AG04450 (cell line): ENCODE measurements around the gene MAGEA3. TPM values are rescaled to one million over a fixed set of nuclear protein-coding genes. Genes with fewer than 3 reads are reported as not detected.
"Not testable (repeated sequence)": the region's sequence is repeated elsewhere in the genome, so short reads cannot be mapped to it uniquely, and the experiment has no call there.

Experiments
- CTCF ChIA-PET: fragments of 300-600, 350-600 bp; formaldehyde crosslinking; extraction: SDS; loops from one replicate; lab custom pipeline; 2022; ENCODE audit warnings: antibody characterized with exemption, inconsistent platforms; lab: Charles Lee
- POLR2A ChIA-PET: fragments of 350-600 bp; formaldehyde crosslinking; extraction: SDS; loops from one replicate; lab custom pipeline; 2021; ENCODE audit warnings: antibody characterized with exemption, inconsistent platforms; lab: Yijun Ruan, JAX
- DNase-seq: peaks from one replicate; pipeline ENCODE4 v3.0.0-alpha.2; 2011; ENCODE audit warnings: low read depth, low spot score
- H3K27ac ChIP-seq: one replicate; pipeline ENCODE4 v1.5.1; 2012; ENCODE audit warnings: low read depth, low read length, control low read depth
- H3K27me3 ChIP-seq: one replicate; pipeline ENCODE4 v1.6.0; 2012; ENCODE audit warnings: low read length; ENCODE audit not compliant: control insufficient read depth, insufficient read depth
- H3K4me3 ChIP-seq: 2 replicates; pipeline ENCODE4 v1.5.1; 2011; ENCODE audit warnings: mild to moderate bottlenecking, low read depth, low read length, control low read depth
- H3K9me3 ChIP-seq: 2 replicates; pipeline ENCODE4 v1.5.1; 2012; ENCODE audit warnings: low read length; ENCODE audit not compliant: control insufficient read depth, insufficient read depth
- polyA plus RNA-seq: library from polyadenylated mRNA; depleted of rRNA; stranded (reverse); fragments of >200 nt; gene quantifications from 2 replicates; pipeline ENCODE4 v1.2.3, GENCODE V29; 2011
- TF ChIP-seq, protein P1 (sequence below): IDR thresholded peaks from 2 replicates; pipeline ENCODE4 v1.5.1; 2011; ENCODE audit warnings: low read depth, low read length, control low read depth, inconsistent platforms

Gene MAGEA3
- polyA plus RNA-seq, 1 experiment = not detected

- Histone ChIP-seq H3K27ac (no peak overlapping the region), H3K4me3 (no peak overlapping the region), H3K27me3 (no peaks in the 10 kb centered on the region), H3K9me3 (no peaks in the 10 kb centered on the region)
- ChIA-PET POLR2A (no interaction called here), CTCF (no interaction called here)
- TF ChIP-seq, protein P1, sequence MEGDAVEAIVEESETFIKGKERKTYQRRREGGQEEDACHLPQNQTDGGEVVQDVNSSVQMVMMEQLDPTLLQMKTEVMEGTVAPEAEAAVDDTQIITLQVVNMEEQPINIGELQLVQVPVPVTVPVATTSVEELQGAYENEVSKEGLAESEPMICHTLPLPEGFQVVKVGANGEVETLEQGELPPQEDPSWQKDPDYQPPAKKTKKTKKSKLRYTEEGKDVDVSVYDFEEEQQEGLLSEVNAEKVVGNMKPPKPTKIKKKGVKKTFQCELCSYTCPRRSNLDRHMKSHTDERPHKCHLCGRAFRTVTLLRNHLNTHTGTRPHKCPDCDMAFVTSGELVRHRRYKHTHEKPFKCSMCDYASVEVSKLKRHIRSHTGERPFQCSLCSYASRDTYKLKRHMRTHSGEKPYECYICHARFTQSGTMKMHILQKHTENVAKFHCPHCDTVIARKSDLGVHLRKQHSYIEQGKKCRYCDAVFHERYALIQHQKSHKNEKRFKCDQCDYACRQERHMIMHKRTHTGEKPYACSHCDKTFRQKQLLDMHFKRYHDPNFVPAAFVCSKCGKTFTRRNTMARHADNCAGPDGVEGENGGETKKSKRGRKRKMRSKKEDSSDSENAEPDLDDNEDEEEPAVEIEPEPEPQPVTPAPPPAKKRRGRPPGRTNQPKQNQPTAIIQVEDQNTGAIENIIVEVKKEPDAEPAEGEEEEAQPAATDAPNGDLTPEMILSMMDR = no peak
- DNase-seq = no peak
These were observed 40.3 kb upstream of the MAGEA3 start for GRCh38 chrX:152658302-152658701.

DNA sequence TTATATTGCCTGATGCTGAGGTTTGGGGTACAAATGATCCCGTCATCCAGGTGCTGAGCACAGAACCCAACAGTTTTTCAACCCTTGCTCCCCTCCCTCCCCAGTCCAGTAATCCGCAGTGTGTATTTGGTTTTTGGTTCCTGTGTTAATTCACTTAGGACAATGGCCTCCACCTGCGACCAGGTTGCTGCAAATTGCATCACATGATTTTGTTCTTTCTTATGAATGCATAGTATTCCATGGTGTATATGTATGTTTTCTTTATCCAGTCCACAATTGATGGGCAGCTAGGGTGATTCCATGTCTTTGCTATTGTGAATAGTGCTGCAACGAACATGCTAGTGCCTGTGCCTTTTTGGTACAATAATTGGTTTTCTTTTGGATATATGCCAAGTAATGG lies 35.5 kb upstream of the MAGEA3 start:
- TF ChIP-seq, protein P1 = no peak
- Histone ChIP-seq H3K27me3 (no peaks in the 10 kb centered on the region), H3K27ac (no peak overlapping the region), H3K4me3 (no peak overlapping the region), H3K9me3 (no peaks in the 10 kb centered on the region)
- ChIA-PET POLR2A (no interaction called here), CTCF (no interaction called here)
- no peak for DNase-seq

- TF ChIP-seq, protein P1 = no peak
- Histone ChIP-seq H3K27ac (no peak overlapping the region), H3K9me3 (no peaks in the 10 kb centered on the region), H3K4me3 (no peak overlapping the region), H3K27me3 (no peaks in the 10 kb centered on the region)
- no peak for DNase-seq
- CTCF ChIA-PET = no interaction called here
- POLR2A ChIA-PET = no interaction called here
These were observed 24.5 kb upstream of the MAGEA3 start for GRCh38 chrX:152674135-152674534.

DNA sequence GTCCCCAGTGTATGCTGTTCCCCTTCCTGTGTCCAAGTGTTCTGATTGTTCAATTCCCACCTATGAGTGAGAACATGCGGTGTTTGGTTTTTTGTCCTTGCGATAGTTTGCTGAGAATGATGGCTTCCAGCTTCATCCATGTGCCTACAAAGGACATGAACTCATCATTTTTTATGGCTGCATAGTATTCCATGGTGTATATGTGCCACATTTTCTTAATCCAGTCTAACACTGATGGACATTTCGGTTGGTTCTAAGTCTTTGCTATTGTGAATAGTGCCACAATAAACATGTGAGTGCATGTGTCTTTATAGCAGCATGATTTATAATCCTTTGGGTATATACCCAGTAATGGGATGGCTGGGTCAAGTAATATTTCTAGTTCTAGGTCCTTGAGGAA lies 23.9 kb upstream of the MAGEA3 start:
- H3K4me3 ChIP-seq, H3K9me3 ChIP-seq, DNase-seq, H3K27ac ChIP-seq, H3K27me3 ChIP-seq, POLR2A ChIA-PET, CTCF ChIA-PET: not testable (repeated sequence)

DNA sequence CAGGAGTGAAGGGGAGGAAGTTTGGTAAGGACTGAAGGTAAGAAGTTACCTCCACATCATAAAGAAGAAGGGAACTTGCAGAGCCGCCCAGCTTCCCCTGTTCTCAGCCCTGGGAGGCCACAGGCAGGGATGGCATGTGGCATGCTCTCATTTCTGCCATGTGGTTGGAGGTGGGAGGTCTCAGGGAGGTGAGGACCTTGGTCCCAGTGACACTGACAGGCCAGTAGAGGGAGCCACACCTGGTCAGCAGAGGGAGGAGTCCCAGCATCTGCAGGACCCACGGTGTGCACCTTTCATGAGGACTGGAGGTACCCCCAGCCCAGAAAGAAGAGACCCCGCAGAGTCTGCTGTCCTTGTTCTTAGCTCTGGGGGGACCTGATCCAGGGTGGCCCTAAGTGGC lies 17.6 kb upstream of the MAGEA3 start:
- H3K27me3 ChIP-seq, H3K4me3 ChIP-seq, DNase-seq, H3K9me3 ChIP-seq, CTCF ChIA-PET, POLR2A ChIA-PET, H3K27ac ChIP-seq: not testable (repeated sequence)

- CTCF ChIA-PET, H3K27ac ChIP-seq, DNase-seq, POLR2A ChIA-PET, H3K9me3 ChIP-seq, H3K27me3 ChIP-seq, H3K4me3 ChIP-seq: not testable (repeated sequence)
These were observed 1.8 kb downstream of the MAGEA3 start for GRCh38 chrX:152700390-152700789.

DNA sequence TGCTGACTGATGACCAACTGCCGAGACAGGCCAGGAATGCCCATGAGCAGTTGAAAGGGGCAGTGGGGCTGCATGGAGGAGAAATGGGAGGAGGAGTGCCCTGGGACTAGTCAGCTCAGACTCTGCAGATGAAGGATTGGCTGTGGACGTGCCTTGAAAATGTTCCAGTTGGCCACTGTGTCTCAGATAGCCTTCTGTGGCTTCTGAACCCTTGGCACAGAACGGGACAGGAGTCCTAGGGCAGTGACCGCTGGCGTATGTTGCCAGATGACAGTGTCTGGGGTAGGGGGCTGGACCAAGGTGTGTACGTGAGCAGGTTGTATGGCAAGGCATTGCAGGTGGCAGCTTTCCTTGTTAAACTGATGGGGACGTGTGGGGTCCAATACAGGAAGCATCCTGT lies 7.9 kb downstream of the MAGEA3 start:
- H3K27ac ChIP-seq, H3K9me3 ChIP-seq, POLR2A ChIA-PET, H3K27me3 ChIP-seq, DNase-seq, CTCF ChIA-PET, H3K4me3 ChIP-seq: not testable (repeated sequence)

DNA sequence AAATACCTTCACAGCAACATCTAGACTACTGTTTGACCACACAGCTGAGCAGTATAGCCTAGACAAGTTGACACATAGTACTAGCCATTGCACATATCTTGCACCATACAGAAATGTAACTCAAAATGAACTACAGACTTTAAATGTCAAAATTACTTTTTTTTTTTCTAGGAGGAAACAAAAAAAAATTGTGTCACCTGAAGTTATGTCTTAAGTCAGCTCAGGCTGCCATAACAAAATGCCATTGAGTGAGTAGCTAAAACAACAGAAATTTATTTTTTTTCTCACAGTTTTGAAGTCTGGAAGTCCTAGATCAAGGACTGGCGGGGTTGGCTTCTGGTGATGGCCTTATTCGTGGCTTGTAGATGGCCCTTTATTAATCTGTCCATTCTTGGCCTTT lies 10.6 kb downstream of the MAGEA3 start, which contains the start of gene CSAG2:
CSAG2 (minus strand) TSS at position 101 of the 400 bp plus-strand sequence. CDS start 161 bp downstream, outside the sequence.
- CTCF ChIA-PET, H3K9me3 ChIP-seq, POLR2A ChIA-PET, DNase-seq, H3K27ac ChIP-seq, H3K4me3 ChIP-seq, H3K27me3 ChIP-seq: not testable (repeated sequence)

GRCh38 chrX:152713195-152713594 lies 14.6 kb downstream of the MAGEA3 start:
- H3K27me3 ChIP-seq, POLR2A ChIA-PET, H3K9me3 ChIP-seq, H3K27ac ChIP-seq, DNase-seq, H3K4me3 ChIP-seq, CTCF ChIA-PET: not testable (repeated sequence)
